ENCODE results near the gene CEP63. TPM values are rescaled to one million over a fixed set of nuclear protein-coding genes. Genes with fewer than 3 reads are reported as not detected.

The CEP63 gene
- polyA plus RNA-seq, 3 donors, result 11.1 to 18.8 (median 17.2) TPM

GRCh38 chr3:134477938-134478337, 7.9 kb upstream of the CEP63 start:
- intact Hi-C loops (cut with micrococcal nuclease), result no loop called here
- Histone ChIP-seq H3K36me3 (replicated peaks in 1 of 2; ENCODE audit: control insufficient read depth in 1 of 2, insufficient read depth in 2 of 2, low read length in 2 of 2) (peaks cover 56 to 83% of the 10 kb centered on the region in 2 donors), H3K4me2 (replicated peaks; ENCODE audit: extremely low read depth, low read length, poor library complexity, severe bottlenecking) (no peak overlapping the region), H2AFZ (ENCODE audit: insufficient read depth, low read depth, low read length, poor library complexity, severe bottlenecking) (no peak overlapping the region), H4K20me1 (ENCODE audit: insufficient read depth, low read length) (no peaks in the 10 kb centered on the region), H3K79me2 (ENCODE audit: insufficient read depth, low read length) (peaks cover 6% of the 10 kb centered on the region), H3K4me1 (ENCODE audit: control insufficient read depth in 1 of 2, insufficient read depth in 2 of 2, low read length in 2 of 2) (peaks cover 6 to 8% of the 10 kb centered on the region in 2 donors), H3K27me3 (ENCODE audit: control insufficient read depth in 2 of 2, insufficient read depth in 2 of 2, low read length in 2 of 2) (no peaks in the 10 kb centered on the region), H3K27ac (ENCODE audit: low read depth in 1 of 2, low read length in 2 of 2) (no peak overlapping the region), H3K9me3 (replicated peaks in 1 of 2; ENCODE audit: control insufficient read depth in 1 of 2, insufficient read depth in 1 of 2, low read length in 2 of 2) (no peaks in the 10 kb centered on the region), H3K9ac (ENCODE audit: insufficient read depth, low read length, poor library complexity, severe bottlenecking) (no peak overlapping the region), H3K4me3 (replicated peaks in 1 of 3; ENCODE audit: low read depth in 2 of 3, low read length in 3 of 3) (no peak overlapping the region)
- WGBS (ENCODE audit: insufficient coverage), result no CpG with 5 or more reads among the region's 2 CpGs
- TF ChIP-seq CTCF (IDR thresholded peaks at IDR 0.05), result no peak
- H3K4me1 Mint-ChIP-seq, result peaks cover 6% of the 10 kb centered on the region
- DNase-seq, result no peak
- H3K27me3 Mint-ChIP-seq (ENCODE audit: low read depth in 3 of 3), result peaks cover 0 to 3% (median 0%) of the 10 kb centered on the region in 3 donors
- no peak overlapping the region for H3K27ac Mint-ChIP-seq
- peaks cover 0 to 3% (median 0%) of the 10 kb centered on the region in 7 donors for H3K9me3 Mint-ChIP-seq
- no peak overlapping the region for H3K4me3 Mint-ChIP-seq
- peaks cover 73 to 78% of the 10 kb centered on the region in 2 donors for H3K36me3 Mint-ChIP-seq

GRCh38 chr3:134480546-134480945, 5.3 kb upstream of the CEP63 start:
- Histone ChIP-seq H3K9me3 (replicated peaks in 1 of 2; ENCODE audit: control insufficient read depth in 1 of 2, insufficient read depth in 1 of 2, low read length in 2 of 2) (no peaks in the 10 kb centered on the region), H3K27me3 (ENCODE audit: control insufficient read depth in 2 of 2, insufficient read depth in 2 of 2, low read length in 2 of 2) (no peaks in the 10 kb centered on the region), H4K20me1 (ENCODE audit: insufficient read depth, low read length) (no peaks in the 10 kb centered on the region), H3K79me2 (ENCODE audit: insufficient read depth, low read length) (peaks cover 26% of the 10 kb centered on the region), H3K4me1 (ENCODE audit: control insufficient read depth in 1 of 2, insufficient read depth in 2 of 2, low read length in 2 of 2) (peaks cover 27 to 29% of the 10 kb centered on the region in 2 donors), H2AFZ (ENCODE audit: insufficient read depth, low read depth, low read length, poor library complexity, severe bottlenecking) (no peak overlapping the region), H3K36me3 (replicated peaks in 1 of 2; ENCODE audit: control insufficient read depth in 1 of 2, insufficient read depth in 2 of 2, low read length in 2 of 2) (peaks cover 55 to 67% of the 10 kb centered on the region in 2 donors), H3K4me3 (replicated peaks in 1 of 3; ENCODE audit: low read depth in 2 of 3, low read length in 3 of 3) (no peak overlapping the region), H3K4me2 (replicated peaks; ENCODE audit: extremely low read depth, low read length, poor library complexity, severe bottlenecking) (no peak overlapping the region), H3K27ac (ENCODE audit: low read depth in 1 of 2, low read length in 2 of 2) (peak overlapping the region in 1 of 2 donors; percentile 51), H3K9ac (ENCODE audit: insufficient read depth, low read length, poor library complexity, severe bottlenecking) (no peak overlapping the region)
- DNase-seq, result no peak
- no peak for TF ChIP-seq CTCF (IDR thresholded peaks at IDR 0.05)
- no peak overlapping the region for H3K4me3 Mint-ChIP-seq
- H3K27ac Mint-ChIP-seq, result peak overlapping the region in 2 of 7 donors; percentile 54 to 58
- peaks cover 0 to 2% (median 0%) of the 10 kb centered on the region in 3 donors for H3K27me3 Mint-ChIP-seq (ENCODE audit: low read depth in 3 of 3)
- 100% methylated on average over 3 of the region's 3 CpGs for WGBS (ENCODE audit: insufficient coverage)
- no peaks in the 10 kb centered on the region for H3K9me3 Mint-ChIP-seq
- H3K4me1 Mint-ChIP-seq, result peaks cover 25% of the 10 kb centered on the region
- intact Hi-C loops (cut with micrococcal nuclease), result loop anchor here (10.0 kb wide), 2 partner anchors 64 to 676 kb away; partner anchors contain the start of gene SRPRB (in 1 of the 2)
- H3K36me3 Mint-ChIP-seq, result peaks cover 63 to 67% of the 10 kb centered on the region in 2 donors
